CD1c-positive myeloid dendritic cell (primary cell): ENCODE measurements around the gene DCPS.
"Not testable (repeated sequence)": the region's sequence is repeated elsewhere in the genome, so short reads cannot be mapped to it uniquely, and the experiment has no call there.

ENCODE experiments used
- DNase-seq: peaks from one replicate; pipeline ENCODE4 v3.0.0-alpha.2; 2016; ENCODE audit errors: extremely low spot score

The DCPS gene, protein sequence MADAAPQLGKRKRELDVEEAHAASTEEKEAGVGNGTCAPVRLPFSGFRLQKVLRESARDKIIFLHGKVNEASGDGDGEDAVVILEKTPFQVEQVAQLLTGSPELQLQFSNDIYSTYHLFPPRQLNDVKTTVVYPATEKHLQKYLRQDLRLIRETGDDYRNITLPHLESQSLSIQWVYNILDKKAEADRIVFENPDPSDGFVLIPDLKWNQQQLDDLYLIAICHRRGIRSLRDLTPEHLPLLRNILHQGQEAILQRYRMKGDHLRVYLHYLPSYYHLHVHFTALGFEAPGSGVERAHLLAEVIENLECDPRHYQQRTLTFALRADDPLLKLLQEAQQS

DNA sequence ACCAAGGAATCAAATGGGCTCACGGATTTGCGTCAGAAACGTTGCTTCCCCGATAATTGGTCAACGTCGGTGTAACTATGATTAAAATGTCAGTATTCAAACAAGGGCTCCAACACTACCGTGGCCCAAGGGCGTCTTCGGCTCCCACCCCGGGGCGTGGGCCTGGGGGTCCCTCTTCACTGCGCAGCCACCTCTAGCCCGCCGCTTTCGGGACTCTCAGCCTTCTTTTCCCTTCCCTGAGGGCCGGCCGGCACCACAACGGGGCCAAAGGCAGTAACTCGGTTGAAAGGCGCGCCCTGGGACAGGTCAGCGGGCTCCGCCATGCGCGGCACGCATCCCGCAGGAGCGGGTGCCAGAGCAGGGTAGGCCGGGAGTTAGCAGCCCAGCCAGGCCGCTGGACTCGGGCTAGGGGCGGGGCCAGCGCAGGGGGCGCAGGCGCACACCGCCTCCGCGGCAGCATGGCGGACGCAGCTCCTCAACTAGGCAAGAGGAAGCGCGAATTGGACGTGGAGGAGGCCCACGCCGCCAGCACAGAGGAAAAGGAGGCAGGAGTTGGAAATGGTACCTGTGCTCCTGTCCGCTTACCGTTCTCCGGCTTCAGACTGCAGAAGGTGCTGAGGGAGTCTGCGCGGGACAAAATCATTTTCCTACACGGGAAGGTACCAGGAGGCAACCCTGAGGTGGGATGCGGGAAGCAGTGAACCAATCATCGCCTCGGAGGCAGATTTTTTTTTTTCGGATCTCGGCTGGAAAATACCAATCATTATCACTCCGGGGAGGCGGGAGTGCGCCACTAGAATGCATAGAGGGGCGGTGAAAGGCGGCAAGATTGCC lies at the start of gene DCPS:
Gene DCPS, plus strand, starts transcription at position 438 of the 834 bp plus-strand sequence. Its CDS starts 21 bp downstream, at position 459.
- peak; percentile 95 for DNase-seq

DNA sequence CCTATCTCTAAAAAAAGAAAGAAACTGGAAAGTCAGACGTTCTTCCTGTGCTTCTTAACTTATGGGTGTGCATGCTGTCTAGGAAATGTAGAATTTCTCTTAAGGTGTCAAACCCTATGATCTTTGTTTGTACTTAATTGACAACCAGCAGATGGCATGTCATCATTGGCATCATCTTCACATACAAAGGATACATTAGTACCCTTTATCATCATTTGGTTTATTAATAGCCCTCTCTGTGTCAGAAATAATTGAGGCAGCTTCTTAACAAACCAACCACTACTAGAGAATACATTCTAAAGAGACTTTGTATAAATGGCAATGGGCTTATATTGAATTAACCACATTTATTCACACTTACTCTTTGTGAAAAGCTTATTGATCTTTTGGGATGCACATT lies 49.0 kb upstream of the DCPS start:
- no peak for DNase-seq

DNA sequence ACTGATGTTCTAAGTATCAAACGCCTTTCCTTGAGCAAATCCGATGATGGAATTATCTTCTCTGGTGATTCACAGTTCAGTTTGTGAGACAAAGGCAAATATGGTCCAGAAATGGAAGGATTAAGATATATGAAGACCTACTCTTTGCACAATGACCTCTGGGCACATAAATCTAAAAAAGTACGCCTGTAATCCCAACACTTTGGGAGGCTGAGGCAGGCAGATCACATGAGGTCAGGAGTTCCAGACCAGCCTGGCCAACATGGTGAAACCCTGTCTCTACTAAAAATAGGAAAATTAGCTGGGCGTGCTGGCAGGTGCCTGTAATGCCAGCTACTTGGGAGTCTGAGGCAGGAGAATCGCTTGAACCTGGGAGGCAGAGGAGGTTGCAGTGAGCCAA lies 48.4 kb upstream of the DCPS start:
- DNase-seq = not testable (repeated sequence)

DNA sequence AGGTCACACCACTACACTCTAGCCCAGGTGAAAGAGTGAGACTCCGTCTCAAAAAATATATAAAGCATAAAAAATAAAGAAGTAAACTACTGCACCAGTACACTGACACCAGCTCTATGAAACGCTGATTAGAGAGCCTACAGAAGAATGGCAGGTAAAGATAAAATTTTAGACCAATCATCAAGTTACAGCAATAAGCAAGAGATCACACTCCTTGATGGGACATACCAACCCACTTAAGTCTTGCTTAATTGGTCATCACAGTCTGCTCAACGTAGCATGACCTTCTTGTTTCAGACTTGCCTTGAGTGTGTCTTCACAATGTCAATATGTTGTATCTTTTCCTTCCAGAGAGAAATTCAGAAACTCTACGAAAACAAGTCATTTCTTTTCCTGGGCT lies 47.6 kb upstream of the DCPS start:
- no peak for DNase-seq

DNA sequence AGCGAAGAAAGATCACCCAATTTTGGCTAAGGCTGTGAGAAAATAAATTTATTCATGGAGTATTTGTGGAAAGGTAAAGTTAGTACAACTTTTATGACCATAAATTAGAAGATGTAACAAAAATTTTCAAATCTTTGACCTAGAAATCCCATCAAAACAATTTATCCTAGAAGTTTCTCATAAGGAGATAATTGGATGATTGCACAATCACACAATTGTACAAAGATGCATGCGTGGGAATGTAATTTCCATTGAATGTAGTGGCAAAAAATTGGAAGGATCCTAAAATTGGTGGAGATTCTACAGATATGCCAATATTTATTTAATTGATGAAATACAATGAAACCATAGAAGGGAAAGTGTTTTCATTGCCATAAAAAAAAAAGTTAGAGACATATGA lies 46.7 kb upstream of the DCPS start:
- DNase-seq = no peak

DNA sequence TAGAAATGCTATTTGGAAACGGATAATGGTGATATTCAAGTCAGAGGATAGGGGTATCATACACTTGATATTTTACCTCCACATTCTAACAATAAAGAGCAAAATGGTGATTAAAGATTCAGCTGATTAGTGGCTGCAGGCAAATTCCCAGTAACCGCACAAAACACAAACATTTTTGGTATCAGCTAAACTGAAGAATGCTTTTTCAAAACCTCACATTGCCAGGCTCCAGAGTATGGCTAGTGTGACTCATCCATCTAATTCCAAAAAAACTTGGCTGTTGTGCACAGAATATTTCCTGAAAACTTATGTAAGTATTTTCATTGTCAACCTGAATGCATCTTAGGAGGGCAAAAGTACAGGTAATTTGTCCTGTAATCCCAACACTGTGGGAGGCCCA lies 46.1 kb upstream of the DCPS start:
- no peak for DNase-seq

DNA sequence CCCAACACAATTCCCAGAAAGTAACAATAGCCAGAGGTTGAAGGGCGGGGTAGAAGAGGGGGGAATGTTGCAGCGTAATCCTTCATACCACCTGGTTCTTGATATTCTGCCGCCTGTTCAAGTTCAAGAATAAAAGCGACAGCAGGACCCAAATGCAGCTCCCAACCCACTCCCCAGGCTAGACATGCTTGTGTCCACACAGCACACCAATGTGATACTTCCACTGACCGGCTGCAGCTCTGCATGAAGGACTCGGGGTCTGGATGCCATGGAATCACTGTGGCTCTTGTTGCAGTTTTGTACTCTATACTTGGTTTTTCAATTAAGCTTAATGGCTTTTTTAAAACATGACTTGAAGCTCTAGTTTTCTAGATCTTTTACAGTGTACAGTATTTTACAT lies 41.6 kb upstream of the DCPS start:
- no peak for DNase-seq

DNA sequence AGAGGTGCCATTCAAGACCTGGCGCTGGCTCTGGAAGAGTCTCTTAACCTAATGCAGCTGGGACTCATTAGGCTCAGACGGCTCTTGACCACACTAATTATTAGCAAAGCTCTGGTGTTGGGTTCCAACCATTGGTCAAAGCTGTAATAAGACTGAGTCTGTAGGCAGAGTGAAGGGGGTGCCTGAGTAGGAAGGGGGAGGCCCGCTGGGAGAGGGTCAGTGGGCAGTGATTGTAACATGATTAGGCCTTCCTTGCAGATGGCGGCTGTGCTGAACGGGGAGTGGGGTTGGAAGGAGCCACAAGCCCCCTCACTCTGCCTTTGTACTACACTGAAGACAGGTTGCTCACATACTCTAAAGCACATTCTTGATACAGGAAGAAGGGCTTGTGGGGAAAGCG lies 40.4 kb upstream of the DCPS start:
- DNase-seq = no peak

DNA sequence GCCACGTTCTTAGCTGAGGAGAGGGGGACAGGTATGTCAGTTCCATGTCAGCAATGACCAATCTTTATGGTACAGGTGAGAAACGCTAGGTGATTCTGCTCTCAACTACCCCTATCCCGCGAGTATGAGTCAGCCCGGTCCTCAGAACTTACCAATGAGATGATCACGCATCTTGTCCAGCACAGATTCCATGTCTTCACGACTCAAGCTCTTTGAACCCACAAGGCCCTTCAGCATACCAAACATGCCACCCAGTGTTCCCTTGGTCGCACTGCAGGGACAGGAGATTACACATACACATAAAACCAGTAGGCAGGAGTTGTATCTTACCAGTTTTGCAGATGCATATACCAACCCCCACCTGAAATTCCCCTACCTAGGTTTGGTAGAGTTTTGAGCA lies 38.0 kb upstream of the DCPS start:
- no peak for DNase-seq

DNA sequence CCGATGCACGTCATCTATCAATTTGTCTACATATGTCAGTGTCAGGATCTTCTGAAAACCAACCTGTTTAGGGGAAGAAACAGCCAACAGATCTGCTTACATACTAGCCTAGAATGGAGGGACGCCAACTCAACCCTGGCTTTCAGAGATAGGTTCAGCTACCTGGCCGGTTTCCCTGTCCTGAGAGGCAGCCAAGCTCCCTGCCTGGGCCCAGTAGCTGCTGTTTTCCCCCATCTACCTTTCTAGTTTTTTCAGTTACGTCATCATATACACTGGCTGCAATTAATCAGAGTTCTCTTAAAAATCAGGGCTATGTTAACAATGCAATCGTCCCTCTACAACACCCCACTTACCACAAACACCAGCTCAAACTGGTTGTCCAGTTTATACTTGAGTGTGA lies 36.2 kb upstream of the DCPS start:
- DNase-seq = no peak

DNA sequence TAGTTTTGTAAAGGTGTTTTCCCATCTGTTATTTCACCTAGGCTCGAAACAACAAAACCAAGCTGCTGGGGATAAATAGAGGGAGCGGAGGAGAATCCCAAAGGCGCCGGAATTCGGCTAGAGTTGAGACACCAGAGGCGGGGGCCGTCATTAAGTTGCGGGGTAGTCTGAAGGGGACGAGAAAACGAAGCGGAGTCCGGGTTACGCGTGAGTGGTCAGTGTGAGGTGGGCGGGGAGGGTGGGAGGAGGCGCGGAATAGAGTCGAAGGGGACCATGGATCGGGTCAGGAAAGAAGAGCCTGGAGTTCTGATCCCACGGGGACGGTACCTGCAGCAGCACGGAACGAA lies 35.5 kb upstream of the DCPS start:
- no peak for DNase-seq

DNA sequence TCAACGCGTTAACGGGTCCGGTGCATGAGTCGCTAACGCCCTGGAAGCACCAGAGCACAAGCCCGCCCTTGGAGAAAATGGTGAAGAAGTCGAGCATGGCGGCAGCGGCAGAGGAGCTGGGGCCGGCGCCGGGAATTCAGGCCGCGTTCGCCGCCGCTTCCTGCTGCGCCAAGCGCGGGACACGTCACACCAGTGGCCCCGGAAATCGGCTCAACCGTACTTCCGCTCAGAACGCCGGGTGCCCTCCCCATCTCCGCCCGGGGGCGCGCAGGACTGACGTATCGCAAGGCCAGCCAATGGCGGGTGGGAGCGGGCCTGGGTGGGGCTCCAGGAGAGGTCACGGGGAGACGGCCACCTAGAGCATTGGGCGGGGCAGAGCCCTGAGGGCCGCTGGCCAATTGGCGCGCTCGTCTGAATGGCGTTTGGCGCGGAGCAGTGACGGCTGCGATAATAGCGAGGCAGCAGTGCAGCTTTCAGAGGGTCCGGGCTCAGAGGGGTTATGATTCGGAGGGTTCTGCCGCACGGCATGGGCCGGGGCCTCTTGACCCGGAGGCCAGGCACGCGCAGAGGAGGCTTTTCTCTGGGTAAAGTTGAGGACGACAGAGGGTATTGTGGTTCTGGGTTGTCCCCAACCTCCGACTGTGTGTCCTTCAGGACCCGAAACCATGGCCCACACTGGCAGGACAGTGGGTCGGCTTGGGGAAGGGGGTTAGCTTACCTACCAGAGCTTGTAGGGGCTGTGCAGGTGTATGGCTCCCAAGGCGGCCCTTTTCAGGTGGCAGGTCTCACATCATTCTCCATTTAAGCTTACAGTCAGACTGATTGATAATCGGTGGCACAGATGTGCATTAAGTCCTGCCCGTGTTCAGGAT lies 34.9 kb upstream of the DCPS start, which contains the start of the genes FOXRED1 and SRPRA:
Gene FOXRED1, plus strand, starts transcription at position 447 of the 872 bp plus-strand sequence. Its CDS starts 53 bp downstream, at position 500.
Gene SRPRA, minus strand, starts transcription at position 188 of the 872 bp plus-strand sequence. Its CDS starts 91 bp downstream, at position 97.
- DNase-seq = peak; percentile 100

DNA sequence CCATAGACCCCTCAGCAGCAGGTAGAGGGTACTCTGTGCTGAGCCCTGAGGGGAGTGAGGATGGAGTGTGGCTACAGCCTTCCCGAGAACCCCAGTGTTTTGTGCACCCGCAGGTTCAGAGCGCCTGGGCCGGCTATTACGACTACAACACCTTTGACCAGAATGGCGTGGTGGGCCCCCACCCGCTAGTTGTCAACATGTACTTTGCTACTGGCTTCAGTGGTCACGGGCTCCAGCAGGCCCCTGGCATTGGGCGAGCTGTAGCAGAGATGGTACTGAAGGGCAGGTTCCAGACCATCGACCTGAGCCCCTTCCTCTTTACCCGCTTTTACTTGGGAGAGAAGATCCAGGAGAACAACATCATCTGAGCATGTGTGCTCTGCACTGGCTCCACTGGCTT lies 26.5 kb upstream of the DCPS start:
- DNase-seq = no peak

DNA sequence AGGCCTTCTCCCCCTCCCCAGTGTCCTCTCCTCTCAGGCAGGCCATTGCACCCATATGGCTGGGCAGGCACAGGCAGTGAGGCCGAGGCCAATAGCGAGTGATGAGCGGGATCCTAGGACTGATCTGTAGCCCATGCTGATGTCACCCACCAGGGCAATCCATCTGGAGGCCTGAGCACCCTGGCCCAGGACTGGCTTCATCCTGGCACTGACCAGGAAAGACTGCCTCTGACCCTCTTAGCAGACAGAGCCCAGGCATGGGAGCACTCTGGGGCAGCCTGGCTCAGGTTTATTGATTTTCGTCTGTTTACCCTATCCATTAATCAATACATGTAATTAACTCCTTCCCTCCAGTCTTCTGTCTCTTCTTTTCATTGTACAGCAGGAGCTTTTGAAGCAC lies 26.1 kb upstream of the DCPS start:
- no peak for DNase-seq

DNA sequence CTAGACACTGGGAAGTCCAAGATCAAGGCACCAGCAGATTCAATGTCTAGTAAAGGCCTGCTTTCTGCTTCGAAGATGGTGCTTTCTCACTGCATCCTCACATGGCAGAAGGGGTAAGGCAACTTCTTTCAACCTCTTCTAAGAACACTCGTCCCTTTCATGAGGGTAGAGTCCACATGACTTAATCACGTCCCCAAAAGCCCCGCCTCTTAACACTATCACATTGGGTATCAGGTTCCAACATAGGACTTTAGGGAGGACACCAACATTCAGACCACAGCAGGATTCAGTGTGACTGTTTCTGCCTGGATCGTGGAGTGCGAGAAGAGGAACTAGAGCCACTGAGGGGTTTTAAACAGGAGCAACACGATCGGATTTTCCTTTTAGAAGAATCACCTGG lies 24.7 kb upstream of the DCPS start:
- no peak for DNase-seq

DNA sequence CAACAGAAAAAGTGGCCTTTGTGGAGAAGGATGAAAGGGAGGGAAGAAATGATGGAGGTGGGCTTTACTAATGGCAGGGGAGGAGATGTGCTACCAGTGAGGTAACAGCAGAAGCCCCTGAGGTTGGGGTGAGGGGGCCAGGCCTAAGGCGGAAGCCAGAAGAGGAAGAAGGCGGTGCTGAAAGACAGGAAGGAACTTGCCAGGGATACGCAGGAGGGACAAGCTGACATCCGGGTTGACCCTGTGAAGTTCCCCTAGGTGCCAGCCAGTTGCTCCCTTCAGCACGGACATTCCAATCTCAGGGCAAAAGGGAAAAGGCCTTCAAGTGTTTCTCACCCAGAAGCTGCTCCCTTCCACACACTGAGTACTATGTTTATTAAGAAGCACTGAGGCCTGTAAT lies 23.3 kb upstream of the DCPS start:
- DNase-seq = peak; percentile 34

DNA sequence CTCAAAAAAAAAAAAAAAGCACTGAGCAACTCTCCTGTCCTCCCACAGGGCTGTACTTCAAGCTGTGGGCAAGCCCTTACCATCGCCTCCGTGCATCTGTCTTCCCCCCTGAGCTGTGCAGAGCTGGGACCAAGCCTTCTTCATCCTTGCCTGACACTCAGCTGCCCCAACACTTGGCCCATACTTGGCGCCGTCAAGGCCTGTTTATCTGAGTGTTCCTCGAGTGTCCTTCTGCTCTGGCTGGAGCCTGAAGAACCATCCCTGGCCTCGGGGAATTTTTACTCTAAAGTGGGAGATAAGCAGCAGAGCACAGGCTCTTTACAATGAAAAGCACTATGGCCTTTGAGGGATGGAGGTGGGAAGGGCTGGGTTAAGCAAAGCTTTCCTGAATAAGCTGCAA lies 22.6 kb upstream of the DCPS start:
- no peak for DNase-seq

DNA sequence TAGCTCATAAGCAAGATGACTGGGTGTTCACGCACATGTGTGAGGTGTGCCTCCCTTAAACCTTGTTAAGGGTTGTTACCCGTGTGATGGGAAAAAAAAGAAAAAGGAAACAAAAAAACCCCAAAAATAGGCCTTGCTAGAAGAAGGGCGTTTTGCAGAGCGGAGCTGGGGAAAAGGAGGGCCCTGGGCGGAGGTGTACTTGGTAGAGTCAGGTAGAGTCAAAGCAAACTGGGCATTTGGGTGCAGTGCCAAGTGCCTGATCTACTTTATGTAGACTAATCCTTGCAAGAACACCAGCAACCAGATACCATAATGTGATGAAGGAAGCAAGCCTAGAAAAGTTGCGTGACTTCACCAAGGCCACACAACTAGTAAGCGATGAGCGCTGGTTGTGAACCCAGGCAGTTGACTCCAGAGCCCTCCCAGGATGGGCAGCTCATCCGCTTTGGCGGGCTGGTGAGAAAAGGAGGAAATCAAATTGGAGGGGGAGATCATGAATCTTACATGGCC lies 22.1 kb upstream of the DCPS start:
- no peak for DNase-seq

DNA sequence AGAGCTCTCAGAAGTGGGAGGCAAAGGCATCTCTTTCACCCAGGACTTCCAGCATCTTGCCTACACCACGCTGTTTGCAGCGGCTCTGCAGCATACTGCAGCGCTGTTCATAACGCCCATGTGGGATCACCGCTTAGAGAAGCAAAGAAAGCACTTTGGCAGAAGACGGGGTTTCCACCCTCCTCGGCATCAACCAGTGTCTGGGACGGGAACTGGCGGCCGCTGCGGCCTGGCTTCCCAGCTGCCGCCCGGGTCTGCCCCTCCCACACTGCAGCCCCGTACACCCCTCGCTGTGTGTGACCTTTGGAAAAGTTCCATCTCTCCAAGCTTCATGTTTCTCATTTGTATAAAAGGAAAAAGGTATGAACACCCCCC lies 21.5 kb upstream of the DCPS start:
- DNase-seq = peak; percentile 31

DNA sequence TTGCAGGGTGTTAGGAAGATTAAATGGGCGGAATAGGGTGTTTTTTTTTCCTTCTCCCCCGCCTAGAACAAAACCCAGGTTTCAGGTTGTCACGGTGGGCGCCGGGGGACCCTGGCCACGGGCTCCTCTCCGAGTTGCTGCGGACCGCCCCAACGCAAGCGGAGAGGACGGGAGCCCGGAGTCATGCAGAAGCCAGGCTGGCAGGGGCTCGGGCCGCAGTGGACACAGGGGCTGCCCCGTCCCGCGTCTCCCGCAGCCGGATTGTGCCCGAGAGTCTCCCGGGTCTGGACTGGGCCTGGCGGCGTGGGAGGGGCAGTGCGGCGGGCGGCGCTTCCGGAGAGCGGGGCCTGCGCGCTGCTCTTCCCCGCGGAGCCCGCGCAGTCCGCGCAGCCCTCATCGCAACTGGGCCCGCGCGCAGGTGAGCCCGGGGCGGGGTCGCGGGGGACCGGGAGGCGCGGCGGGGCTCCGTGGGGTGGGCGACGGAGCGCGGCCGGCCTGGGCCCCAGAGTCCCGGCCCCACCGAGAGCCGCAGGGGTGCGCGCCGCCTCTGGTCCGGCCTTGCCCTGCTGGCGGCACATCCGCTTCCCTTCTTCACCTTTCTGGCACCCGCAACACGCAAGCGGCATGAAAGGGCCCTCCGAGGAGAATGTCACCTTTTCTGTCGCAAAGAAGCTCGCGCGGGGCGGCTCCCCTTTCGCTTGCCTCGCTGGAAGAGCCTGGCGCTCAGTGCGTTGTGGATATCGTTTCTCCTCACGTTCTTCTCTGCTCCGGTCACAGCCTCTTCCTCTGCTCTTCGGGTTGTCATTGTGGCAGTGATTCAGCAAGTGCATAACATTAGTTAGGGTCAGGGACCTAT lies 20.9 kb upstream of the DCPS start, which contains the start of gene TIRAP:
Gene TIRAP, plus strand, starts transcription at position 358 of the 856 bp plus-strand sequence. CDS start 7,802 bp downstream, outside the sequence.
- DNase-seq = peak; percentile 70

DNA sequence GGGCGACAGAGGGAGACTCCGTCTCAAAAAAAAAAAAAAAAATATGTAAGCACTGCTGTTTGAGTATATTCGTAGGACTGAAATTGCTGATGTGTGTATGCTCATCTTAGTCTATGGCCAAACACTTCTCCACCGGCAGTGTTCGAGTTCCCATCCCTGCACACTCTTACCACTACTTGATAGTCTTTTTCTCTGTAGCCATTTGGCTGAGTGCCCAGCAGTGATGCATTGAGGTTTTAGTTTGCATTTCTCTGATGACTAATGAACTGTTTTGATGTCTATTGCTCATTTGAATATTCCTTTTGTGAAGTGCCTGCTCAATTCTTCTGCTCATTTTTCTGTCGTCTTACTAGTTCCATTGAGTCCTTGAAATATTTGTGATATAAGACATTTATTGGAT lies 19.0 kb upstream of the DCPS start:
- DNase-seq = peak; percentile 90
